NCI-H69 (cell line): Measurements from ENCODE around the gene JAG1.

Experiments
- DNase-seq: peaks from one replicate; lab custom pipeline; 2025; lab: John Stamatoyannopoulos, UW

JAG1 gene

DNA sequence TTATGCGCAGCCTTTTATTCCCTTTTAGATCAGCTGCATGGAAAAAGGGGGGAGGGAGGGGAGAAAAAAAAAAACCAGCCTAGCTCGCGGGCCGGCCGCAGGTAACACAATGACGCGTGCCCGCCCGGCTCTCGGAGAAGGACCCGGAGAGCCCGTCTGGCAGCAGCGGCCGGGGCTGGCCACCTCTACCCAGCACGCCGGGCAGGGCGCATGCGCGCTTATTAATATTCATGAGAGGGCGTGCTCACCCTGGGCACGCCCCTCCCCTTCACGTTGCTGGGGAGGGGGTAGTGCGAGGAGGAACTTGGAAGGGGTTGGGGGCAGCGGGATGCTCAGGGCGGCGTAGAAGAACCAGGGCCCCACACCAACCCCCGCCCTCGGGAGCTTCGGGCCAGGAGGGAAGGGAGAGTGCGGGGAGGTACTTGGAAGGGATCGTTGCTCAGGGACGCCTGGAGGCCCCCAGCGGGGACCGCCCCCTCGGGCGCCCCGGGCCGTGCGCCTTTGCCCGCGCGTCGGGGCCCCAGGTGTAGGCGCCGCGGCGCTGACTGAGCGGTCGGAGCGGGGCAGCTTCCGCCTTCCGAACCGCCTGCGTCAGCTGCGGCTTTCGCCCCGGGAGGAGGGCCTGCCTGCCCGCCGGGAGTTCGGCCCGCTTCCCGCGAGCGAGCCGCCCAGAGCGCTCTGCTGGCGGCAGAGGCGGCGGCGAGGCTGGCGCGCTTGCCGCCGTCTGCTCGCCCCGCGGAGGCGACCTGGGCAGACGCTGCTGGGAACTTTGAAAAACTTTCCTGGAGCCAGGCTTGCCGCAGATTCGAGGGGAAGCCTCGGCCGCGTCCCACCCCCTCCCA is at the start of gene JAG1:
TSS of gene JAG1 (minus strand) at position 158 of the 842 bp plus-strand sequence. CDS start 469 bp downstream, outside the sequence.
- DNase-seq, result peak; percentile 98

DNA sequence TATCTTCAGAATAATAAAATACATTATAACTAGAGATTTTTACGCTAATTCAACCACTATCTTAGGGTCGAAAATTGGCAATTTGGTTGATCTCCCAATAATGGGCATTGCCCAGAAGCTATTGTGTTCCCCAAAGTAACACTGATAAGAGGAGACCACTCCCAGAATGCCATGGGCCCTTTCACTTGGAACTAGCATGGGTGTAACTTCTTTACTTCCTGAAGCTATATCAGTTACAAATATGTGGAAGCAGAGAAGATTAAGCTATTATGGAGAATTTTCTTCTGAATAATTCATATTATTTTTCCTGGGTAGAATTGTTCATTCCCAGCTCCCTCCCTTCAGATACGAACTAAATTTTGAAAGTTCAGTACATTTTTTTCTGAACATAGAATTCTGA is 48.2 kb upstream of the JAG1 start:
- no peak for DNase-seq

DNA sequence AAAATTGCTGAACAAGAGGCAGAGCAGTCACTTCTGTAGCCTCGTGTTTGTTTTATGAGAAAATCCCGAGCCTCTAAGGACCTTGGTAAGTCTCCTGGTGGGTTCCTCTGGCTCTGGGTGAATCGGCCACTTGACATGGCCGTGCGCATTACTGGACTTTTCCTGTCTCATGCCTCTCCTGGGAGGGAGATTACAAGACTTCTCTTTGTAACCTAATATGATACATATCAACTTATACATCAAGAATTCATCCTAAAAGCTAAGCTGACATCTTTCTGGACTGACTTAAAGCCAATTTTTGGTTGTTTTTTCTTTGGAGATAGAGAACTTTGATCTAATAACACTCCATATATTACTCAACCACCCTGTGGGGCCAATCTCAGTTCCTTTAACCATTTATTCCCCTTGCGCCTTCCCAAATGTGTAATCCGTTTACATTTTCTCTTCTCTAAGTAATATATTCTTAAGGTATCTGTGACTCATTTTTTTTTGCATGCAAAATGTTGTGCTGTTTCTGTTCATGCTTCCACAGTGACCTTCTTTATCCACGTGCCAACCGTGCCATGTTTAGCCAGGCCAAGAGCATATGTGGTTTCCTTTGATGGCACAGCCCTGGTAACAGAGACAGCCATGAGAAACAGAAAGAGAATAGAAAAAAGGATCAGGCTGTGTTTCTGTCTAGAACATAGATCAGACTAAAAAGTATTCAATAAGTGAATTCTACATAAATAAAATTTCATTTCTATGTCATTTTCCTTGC is 47.5 kb upstream of the JAG1 start:
- no peak for DNase-seq

DNA sequence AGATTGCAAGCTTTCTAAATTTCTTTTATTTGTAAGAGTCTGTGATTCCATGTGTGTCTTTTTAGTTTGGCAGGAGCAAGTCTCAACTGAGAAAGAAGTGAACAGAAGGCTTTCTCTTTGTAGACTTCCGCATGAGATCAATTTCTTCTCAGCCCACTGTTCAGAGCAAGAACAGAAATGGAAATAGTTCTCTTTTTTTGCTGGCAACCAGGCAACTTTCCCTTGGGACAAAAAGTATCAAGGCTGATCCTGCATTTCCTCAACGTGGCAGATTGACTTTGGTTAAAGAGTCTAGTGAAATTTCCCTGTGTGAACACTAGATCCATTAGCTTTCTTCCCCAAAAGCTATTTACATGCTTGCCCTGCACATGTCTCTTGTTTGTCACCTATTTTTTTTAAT is 46.8 kb upstream of the JAG1 start:
- DNase-seq, result no peak

DNA sequence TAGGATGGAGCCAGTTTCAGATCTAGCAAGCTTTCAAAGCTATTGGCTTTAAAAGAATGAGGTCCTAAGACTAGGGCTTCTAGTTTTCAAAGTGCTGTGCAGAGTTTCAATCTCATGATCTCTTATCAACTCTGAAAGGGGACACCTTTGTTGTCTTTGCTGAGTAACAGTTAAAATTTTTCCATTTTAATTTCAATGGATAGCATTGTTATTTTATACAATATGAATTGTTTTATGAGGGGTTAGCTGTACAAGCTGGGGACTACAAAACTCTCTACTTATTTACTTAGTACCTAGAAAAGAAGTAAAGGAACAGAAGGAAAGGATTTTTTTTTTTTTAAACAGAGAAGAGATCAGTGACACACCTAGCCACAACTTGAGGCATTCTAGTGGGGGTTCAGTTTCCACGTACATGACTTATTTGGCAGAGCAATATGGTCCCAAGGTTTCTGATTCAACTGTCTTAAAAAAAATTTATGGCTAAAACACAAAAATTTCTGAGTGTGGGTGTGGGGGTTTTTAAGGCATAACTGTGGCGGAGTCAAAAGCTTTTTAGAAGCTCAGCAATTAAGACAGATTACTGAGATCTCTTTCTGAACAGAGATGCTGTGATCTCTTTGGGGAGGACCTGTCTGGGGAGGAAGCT is 46.1 kb upstream of the JAG1 start:
- no peak for DNase-seq

DNA sequence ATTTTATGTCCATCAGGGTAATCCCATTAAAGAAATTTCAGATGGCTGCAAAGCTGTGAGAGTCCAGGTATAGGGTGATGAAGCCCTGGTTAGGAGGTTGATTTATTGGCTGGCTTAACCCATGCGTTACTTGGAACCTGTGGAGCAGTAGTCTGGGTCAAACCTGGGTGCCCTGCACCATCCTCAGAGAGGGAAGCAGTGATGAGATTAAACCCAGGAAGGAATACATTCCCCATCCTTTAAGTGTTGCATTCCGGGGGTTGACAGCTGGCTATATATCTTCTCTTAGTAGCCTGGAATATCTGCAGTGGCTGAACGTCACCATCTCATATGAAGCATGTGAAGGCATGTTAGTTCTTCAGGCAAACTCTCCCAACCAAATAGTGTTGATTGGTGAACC is 44.9 kb upstream of the JAG1 start:
- no peak for DNase-seq

DNA sequence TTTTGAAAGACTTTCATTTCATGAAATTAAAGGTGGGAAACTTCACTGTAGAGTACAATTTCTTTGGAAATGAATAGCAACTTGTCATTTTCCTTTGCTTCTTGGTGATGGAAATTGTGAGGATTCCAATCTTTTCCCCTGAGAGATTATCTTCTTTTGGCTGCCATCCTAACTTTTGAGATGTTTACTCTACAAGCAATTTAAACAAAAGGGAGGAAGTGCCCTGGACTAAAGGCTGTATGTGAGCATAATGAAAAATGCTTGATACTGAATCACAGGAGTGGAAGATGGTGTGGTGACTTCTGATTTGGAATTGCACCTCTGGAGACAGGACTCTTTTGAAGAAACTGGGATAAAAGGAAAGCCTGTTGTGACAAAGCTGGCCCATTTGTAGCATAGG is 43.1 kb upstream of the JAG1 start:
- DNase-seq, result peak; percentile 80

DNA sequence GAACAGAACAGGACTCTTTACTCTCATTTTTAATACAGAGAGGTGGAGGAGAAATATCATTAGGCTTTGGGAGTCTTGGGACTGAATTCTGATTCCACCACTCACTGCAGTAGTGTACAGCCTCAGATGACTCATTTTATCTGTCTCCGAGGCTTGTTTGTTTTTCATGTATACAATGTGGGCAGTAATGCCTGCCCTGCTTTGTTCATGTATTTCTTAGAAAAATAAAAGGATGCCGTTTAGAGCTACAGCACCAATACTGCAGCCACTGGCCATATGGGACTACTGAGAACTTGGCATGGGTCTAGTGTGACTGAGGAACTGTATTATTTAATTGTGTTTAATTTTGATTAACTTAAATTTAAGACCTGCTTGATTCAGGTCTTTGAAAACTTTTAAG is 41.2 kb upstream of the JAG1 start:
- DNase-seq, result peak; percentile 63

DNA sequence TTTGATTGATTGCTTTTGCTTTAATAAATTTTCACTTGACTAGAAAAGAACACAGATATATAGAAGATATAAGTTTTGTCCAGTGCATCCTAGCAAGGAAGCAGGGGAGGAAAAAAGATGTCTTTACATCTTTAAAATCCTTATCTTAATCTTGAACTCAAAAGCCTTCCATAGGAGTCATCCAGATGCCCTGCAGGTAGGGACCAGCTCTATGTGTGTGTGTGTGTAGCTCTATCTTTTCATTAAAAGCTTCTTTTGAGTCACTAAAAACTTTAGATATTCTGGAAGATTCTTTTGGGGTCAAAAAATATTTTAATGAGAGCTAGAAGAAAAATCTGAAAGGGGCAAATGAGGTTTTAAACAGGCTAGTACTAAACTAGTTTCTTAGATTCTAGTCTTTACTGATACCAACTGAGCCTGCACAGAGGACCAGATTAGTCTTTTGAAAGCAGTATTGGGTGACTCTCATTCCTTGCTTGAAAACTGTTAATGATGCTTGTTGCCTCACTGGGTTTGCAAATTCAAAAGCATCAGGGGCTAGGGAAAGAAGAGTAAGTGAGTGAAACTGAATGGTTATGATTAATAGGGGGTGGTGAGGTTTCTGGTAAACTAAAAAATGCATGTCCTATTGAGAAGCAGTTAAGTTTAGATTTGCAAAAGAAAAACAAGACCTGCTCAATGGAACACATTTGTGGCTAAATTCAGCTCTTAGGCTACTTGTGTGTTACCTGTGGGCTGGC is 40.6 kb upstream of the JAG1 start:
- DNase-seq, result no peak

DNA sequence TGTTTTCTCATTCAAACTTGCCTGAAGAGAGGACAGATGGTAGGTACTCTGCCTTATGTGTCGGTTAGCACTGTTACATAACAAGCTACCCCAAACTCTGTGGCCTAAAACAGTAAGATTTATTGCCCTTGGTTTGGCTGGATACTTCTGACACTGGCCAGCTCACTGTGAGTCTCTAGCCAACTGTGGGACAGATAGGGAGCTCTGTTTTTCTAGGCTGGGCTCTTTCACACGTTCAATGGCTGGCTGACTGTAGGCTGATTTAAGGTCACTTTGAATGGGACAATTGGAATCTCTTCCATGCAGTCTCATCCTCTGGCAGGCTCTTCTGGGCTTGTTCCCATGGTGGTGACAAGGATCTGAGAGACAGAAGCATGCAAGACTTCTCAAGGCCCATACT is 39.4 kb upstream of the JAG1 start:
- DNase-seq, result no peak

DNA sequence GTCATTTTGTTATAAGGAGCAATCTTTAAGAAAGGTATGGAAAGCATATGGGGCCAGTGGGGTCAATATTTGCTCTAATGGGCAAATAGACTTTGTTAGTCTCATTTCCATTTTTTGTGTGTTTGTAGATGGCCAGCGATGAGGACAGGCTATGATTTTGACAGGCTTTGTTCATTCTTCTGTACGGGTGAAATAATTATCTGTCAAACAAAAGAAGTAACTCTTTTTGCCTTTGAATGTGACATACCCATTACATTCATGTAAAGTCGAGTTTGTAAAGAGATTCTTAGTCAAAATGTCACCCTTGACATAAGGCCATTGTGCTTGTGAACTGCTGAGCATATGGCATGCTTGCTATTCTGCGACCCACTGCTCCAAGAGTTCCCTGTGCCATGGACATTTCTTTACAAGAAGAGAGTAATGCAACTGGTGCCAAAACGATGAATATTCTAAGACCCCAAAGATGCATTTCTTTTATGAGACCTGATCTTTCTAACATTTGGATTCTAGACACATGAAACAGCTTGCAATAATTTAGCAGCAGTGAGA is 38.2 kb upstream of the JAG1 start:
- DNase-seq, result peak; percentile 37

DNA sequence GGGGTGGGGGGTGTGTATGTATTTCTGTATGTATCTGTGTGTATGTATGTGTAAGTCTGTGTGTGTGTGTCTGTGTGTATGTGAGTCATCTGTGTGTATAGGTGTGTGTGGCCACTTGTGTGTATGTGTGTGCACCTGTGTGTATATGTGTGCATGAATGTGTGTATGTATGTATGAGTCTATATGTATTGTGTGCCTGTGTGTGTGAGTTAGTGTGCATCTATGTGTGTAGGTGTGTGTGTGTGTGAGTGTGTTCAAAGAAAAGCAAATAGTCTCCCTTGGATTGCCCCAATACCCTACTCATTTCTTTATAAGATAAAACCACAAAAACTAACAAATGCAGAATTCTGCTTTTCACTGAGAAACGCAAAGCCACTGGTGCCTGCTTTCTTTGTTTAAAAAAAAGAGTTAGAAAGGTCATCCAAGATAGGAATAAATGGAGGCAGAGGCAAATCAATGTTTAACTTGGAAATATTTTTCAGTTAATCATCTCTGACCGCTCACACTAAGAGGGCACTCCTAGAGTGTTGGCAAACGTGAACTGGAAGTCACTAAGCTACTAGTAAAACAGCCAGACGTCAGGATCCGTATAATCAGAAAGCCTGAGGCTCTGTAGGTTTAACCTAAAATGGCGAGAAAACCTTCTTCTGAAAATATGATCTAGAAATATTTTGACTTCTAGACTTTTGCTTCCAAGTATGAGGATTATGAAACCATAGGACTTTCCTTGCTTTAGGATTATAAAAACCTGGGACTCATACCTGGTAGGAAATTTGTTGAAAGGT is 37.4 kb upstream of the JAG1 start:
- DNase-seq, result peak; percentile 66

DNA sequence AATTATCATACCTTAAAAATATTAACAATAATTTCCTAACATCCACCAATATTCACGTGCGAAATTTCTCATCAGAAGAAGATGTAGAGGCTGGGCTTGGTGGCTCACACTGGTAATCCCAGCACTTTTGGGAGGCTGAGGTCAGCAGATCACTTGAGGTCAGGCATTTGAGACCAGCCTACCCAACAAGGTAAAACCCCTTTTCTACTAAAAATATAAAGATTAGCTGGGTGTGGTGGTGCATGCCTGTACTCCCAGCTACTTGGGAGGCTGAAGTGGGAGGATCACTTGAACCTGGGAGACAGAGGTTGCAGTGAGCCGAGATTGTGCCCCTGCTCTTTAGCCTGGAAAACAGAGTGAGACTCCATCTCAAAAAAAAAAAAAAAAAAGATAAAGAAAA is 36.1 kb upstream of the JAG1 start:
- no peak for DNase-seq

DNA sequence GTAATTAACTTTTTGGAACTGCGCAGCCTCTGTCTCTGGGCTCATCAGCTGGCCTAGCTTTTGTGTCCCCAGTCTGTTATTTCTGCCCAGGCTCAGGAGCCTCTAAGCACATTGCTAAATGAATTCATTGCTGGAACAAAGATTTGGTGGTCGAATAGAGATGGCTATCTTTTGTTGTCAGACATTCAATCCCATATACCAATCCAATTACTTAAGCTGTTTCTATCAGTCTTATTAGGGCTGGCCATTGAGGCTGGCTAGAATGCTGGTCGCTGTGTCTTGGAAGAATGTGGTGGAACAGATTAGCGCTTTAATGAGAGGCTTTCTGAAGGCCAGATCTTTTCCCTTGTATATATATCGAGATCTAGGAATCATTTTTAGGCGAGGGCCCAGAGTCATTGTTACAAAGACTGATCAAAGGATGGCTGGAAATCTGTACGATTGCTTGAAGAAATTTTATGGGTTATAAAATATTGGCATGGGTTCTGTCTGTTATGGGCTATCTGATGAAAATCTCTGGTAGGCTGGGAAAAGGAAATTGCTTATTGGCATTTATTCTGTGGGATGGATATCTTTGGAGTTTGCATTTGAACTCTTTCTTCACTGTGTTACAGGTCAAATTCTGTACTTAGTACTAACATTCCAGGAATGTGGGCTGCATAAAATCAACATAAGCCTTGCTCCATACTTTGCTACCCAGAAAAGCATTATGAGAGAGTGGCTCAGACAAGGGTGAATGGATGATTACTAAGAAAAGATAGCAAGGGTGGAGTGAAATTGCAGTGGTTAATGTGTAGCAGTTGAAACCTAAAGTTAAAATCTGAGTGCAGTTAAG is 34.8 kb upstream of the JAG1 start:
- DNase-seq, result no peak

DNA sequence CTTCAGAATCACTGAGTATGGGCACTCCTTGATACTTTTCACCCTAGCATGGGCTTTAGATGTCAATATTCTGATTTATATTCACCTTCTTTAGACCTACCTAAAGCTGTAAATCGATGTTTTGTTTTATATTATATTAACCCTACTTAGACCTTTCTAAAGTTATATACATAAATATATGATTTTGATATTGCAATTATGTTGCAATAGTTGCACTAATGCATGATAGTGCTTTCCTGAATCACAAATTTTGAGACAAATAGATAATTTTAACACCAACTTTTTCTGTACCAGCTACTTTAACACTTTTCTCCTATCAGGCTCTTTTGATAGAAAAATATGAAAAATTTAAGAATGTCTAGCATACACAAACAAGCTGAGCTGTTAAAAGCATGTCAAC is 34.0 kb upstream of the JAG1 start:
- no peak for DNase-seq

DNA sequence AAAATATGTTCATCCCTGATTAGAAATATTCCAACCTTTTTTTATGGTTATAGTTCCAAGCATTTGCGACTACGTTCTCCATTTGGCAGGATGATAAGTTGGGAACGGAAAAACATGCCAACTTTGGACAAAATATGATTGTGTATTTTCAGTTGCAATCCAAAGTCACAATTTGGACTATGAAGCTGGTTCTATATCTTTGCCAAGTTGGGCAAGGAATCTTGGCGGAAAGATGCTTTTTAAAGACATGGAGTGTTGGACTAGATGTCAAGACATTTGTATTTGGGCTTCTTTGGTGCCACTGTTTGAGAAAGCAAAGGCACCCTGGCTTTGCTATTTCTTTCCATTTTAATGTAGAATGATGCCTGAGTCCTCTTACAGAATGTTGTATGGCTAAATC is 33.3 kb upstream of the JAG1 start:
- DNase-seq, result no peak

DNA sequence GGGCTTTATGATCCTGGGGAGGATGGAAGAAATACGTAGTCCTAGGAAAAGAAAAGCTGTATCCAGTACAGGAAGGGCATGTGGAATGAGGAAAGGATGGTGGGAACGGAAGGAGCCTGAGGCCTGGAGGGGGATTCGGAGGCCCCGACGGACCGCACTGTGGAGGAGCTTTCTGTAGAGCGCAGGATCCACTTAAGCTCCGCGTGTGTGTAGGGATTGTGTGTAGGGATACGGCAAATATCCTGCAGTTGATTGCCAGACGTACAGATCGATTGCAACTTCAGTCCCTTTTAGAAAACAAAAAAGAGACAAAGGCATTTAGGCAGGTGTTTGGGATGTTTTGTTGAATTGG is 32.6 kb upstream of the JAG1 start:
- no peak for DNase-seq

DNA sequence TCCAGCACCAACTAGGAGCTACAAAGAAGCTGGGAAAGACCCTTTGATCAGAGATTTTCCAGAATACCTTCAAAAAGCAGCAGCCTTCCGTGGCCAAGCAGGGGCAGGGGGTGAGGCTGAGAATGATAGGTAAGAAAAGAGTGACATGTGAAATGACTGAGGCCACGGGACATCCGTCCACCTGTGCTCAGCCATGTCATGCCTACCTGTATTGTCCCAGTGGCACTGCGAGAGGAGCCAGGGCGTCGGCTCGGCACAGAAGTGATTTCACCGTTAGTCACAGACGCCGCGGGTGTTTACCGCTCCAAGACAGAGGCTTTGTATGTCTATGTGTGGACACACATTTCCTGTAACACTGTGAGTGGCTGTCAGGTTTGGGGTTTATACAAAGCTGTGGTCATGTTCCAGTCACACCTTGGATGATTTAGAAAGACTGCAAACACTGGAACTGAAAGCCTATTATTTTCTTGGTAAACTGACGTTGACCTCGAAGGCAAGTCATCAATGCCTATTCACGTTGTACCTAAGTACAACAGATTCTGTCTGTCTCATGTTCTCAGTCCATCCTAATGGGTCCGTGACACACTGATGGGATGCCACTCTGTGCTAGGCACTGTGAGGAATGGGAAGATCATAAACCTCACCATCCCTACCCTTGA is 32.1 kb upstream of the JAG1 start:
- peak; percentile 90 for DNase-seq

DNA sequence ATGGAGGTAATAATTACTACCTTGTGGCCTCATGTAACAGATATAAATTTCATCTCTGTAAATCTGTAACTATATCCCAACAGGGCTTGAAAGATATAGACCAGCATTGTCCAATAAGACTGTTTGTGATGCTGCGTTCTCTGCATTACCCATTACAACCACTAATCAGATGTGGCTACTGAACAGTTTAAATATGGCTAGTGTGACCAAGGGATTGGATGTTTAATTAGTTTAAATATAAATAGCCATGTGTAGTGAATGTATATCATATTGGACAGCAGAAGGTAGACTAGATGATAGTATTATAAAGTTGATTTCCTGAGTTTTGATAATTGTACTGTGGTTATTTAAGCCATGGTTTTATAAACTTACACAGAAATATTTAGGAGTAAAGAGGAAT is 27.8 kb upstream of the JAG1 start:
- no peak for DNase-seq

DNA sequence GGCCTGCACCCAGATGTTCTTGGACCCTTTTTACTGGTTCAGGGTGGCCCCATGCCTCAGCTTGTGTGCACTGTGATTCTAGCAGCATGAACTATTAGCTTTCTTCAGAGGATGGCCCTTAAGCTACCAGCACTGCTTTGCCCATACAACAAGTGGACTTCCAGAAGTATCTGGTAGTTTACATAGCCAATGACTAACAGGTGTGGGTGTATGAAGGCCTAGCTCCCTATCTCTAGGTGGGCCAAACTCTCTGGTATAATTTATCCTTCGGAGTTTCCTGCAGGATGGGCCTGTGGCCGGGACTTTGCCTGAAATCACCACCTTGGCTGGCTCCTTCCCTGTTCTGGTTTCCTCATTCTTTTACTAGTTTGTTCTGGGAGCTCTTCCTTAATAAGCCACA is 26.1 kb upstream of the JAG1 start:
- no peak for DNase-seq
